CD4-positive, alpha-beta T cell (primary cell): Measurements from ENCODE around the gene PDE7B. TPM values are rescaled to one million over a fixed set of nuclear protein-coding genes. Genes with fewer than 3 reads are reported as not detected.

Experiments
- ATAC-seq: fragments of 200-7000 bp; cut with Tn5 transposase; one replicate; pipeline ENCODE4 v1.10.0; 2022; ENCODE audit warnings: mild to moderate bottlenecking; ENCODE audit not compliant: poor library complexity
- CTCF ChIA-PET: fragments of 350-600 bp; sonication (Branson Sonifier 250); formaldehyde crosslinking; loops from one replicate; lab custom pipeline; 2021; ENCODE audit warnings: antibody characterized with exemption, inconsistent platforms; lab: Charles Lee
- POLR2A ChIA-PET: fragments of 350-600 bp; sonication (Branson Sonifier 250); formaldehyde crosslinking; loops from one replicate; lab custom pipeline; 2021; ENCODE audit warnings: antibody characterized with exemption, inconsistent platforms; lab: Charles Lee
- DNase-seq, 14 experiments: peaks; one replicate each; pipeline ENCODE4 v3.0.0-alpha.2; 2013 to 2020; ENCODE audit warnings: mixed read lengths in 2 of 14
- H3K27ac ChIP-seq, 2 donors: one replicate each; pipeline versions ENCODE4 v1.5.1 to v1.7.0; 2013; ENCODE audit warnings: low read length in 2 of 2, low read depth in 1 of 2, mild to moderate bottlenecking in 1 of 2
- H3K27me3 ChIP-seq, 2 experiments: 1 replicate in 1 of 2; 2 replicates in 1 of 2; pipeline versions ENCODE4 v1.6.1 to v1.7.0; 2013; ENCODE audit warnings: low read length in 2 of 2, control low read depth in 1 of 2, mild to moderate bottlenecking in 1 of 2, moderate library complexity in 1 of 2; ENCODE audit not compliant: insufficient read depth in 2 of 2, control insufficient read depth in 1 of 2
- H3K36me3 ChIP-seq: one replicate; pipeline ENCODE4 v1.6.1; 2013; ENCODE audit warnings: low read length, control low read depth; ENCODE audit not compliant: insufficient read depth
- H3K4me1 ChIP-seq: one replicate; pipeline ENCODE4 v1.6.1; 2013; ENCODE audit warnings: low read length, control low read depth; ENCODE audit not compliant: insufficient read depth
- H3K4me3 ChIP-seq: one replicate; pipeline ENCODE4 v1.5.1; 2013; ENCODE audit warnings: mild to moderate bottlenecking, low read length, moderate library complexity
- H3K9me3 ChIP-seq, 2 experiments: 1 replicate in 1 of 2; 2 replicates in 1 of 2; pipeline versions ENCODE4 v1.6.1 to v1.7.0; 2013; ENCODE audit warnings: low read length in 2 of 2, mild to moderate bottlenecking in 2 of 2, control low read depth in 1 of 2, moderate library complexity in 1 of 2; ENCODE audit not compliant: control insufficient read depth in 1 of 2, insufficient read depth in 1 of 2
- H3K27ac Mint-ChIP-seq: one replicate; pipeline ENCODE4 v1.8.0; 2020; ENCODE audit warnings: mixed read lengths
- H3K27me3 Mint-ChIP-seq: one replicate; pipeline ENCODE4 v1.8.0; 2021; ENCODE audit warnings: mixed read lengths
- H3K36me3 Mint-ChIP-seq: one replicate; pipeline ENCODE4 v1.8.0; 2021; ENCODE audit warnings: low read depth, mixed read lengths
- H3K4me1 Mint-ChIP-seq: one replicate; pipeline ENCODE4 v1.8.0; 2021; ENCODE audit warnings: low read depth, mixed read lengths
- H3K4me3 Mint-ChIP-seq: one replicate; pipeline ENCODE4 v1.8.0; 2020; ENCODE audit warnings: mild to moderate bottlenecking, mixed read lengths
- H3K9me3 Mint-ChIP-seq: one replicate; pipeline ENCODE4 v1.8.0; 2020; ENCODE audit warnings: mixed read lengths
- intact Hi-C, 2 experiments: fragments of 100-400 bp; cut with DNase I in 1 of 2; cut with micrococcal nuclease in 1 of 2; formaldehyde crosslinking; loops; one replicate each; pipeline versions ENCODE4 v1.15.1 to v1.9.0; 2023 to 2025; cut with DNase I, micrococcal nuclease
- total RNA-seq, 174 experiments: library from RNA in 2 of 174; stranded (reverse) in 2 of 174; gene quantifications; one replicate each; pipeline ENCODE4 v1.2.3 and lab custom pipeline; 2021 to 2026
- TF ChIP-seq, protein P1 (sequence below): fragments of 200-600 bp; IDR thresholded peaks from one replicate; pipeline ENCODE4 v1.8.0; 2022; ENCODE audit warnings: antibody characterized with exemption, mild to moderate bottlenecking

Gene PDE7B
- total RNA-seq, 2 experiments from 2014 or later: 0.25 to 0.34 TPM

DNA sequence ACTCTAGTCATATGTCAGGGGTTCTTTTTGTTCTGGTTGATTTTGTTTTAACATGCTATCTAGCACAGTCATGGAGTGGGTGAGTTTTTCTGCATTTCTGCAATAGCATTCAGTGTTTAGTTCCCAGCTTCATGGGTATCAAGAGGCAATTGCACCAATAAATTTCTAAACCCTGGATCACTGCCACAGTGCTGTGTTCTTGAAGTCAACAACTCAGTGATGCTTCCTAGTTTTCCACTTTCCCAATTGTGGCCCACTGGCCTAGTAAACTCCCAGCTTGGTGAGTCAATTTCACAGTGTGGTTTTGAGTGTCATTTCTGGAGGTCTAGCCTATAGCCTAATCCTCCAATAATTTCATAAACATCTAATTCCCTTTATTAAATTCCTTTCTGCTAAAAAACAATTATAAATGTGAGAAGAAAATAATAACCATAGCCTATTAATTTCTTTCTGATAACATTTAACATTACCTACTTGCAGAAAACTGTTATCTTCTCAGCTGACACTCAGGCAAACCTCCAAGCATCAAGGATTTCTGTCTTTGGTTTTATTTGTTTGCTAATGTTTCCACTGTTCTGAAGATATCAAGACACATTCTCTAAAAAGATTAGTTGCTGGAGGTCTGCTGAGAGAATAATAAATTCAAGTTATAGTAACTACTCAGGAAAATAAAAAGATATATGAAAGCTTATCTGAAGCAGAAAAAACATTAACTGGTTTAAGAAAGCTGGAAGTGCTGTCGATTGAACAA is 89.9 kb downstream of the PDE7B start:
- H3K36me3 Mint-ChIP-seq: no peaks in the 10 kb centered on the region
- DNase-seq (no peak), ATAC-seq (no peak)
- CTCF ChIA-PET: interaction anchor here (1.2 kb wide), 1 partner anchor 10 kb away, joined by 3 read pairs; no protein-coding TSS in a partner anchor
- Histone ChIP-seq H3K36me3 (no peaks in the 10 kb centered on the region), H3K9me3 (no peaks in the 10 kb centered on the region), H3K27me3 (no peaks in the 10 kb centered on the region), H3K4me1 (no peaks in the 10 kb centered on the region), H3K27ac (no peak overlapping the region), H3K4me3 (no peak overlapping the region)
- H3K9me3 Mint-ChIP-seq: no peaks in the 10 kb centered on the region
- H3K27me3 Mint-ChIP-seq: no peaks in the 10 kb centered on the region
- no peaks in the 10 kb centered on the region for H3K4me1 Mint-ChIP-seq
- POLR2A ChIA-PET: no interaction called here
- intact Hi-C loops: no loop called here
- TF ChIP-seq, protein P1, sequence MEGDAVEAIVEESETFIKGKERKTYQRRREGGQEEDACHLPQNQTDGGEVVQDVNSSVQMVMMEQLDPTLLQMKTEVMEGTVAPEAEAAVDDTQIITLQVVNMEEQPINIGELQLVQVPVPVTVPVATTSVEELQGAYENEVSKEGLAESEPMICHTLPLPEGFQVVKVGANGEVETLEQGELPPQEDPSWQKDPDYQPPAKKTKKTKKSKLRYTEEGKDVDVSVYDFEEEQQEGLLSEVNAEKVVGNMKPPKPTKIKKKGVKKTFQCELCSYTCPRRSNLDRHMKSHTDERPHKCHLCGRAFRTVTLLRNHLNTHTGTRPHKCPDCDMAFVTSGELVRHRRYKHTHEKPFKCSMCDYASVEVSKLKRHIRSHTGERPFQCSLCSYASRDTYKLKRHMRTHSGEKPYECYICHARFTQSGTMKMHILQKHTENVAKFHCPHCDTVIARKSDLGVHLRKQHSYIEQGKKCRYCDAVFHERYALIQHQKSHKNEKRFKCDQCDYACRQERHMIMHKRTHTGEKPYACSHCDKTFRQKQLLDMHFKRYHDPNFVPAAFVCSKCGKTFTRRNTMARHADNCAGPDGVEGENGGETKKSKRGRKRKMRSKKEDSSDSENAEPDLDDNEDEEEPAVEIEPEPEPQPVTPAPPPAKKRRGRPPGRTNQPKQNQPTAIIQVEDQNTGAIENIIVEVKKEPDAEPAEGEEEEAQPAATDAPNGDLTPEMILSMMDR: no peak
- H3K27ac Mint-ChIP-seq: no peak overlapping the region
- H3K4me3 Mint-ChIP-seq: no peak overlapping the region

DNA sequence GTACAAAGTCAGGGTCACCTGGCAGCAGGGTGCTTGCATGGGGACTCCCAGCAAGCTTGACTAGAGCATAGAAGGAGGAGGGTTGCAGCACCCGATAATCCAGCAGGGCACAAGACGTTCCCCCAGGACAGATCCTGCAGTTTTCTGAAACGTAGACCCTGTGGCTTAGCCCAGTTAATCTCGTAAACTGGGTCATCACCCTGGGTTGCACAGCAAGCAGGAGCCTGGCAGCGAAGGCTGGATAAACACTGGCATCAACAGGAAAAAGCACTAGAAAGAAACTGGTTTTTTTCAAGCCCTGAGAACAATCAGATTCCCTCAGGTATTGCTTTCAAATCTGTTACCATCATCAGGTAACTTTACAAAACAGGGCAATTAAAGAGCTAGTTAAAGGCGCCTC is 92.6 kb downstream of the PDE7B start:
- Mint-ChIP-seq H3K27ac (no peak overlapping the region), H3K4me3 (no peak overlapping the region), H3K27me3 (no peaks in the 10 kb centered on the region), H3K36me3 (no peaks in the 10 kb centered on the region), H3K9me3 (no peaks in the 10 kb centered on the region), H3K4me1 (no peaks in the 10 kb centered on the region)
- intact Hi-C loops: no loop called here
- Histone ChIP-seq H3K9me3 (no peaks in the 10 kb centered on the region), H3K27me3 (no peaks in the 10 kb centered on the region), H3K4me3 (no peak overlapping the region), H3K4me1 (no peaks in the 10 kb centered on the region), H3K36me3 (no peaks in the 10 kb centered on the region), H3K27ac (no peak overlapping the region)
- CTCF ChIA-PET: interaction anchor here (0.5 kb wide), 1 partner anchor 77 kb away, joined by 3 read pairs; no protein-coding TSS in a partner anchor
- POLR2A ChIA-PET: no interaction called here
- no peak for DNase-seq
- TF ChIP-seq, protein P1: no peak
- ATAC-seq: no peak

DNA sequence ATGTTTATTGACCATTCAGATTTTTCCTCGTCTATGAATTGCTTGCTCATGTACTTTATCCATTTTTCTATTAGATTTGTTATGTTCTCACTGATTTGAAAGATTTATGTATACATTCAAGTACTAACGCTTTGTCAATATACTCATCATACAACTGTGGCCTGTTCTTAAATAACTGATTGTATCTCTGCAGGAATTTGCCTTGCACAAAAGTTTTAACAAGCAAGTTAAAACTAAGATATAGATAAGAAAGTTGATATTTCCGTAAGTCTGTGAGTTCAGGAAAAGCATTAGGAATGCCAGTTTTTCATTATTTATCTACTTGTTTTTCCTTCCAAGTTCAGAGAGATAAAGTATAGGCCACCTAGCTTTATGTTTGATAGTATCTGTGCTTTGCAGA is 95.2 kb downstream of the PDE7B start:
- H3K27me3 Mint-ChIP-seq: no peaks in the 10 kb centered on the region
- H3K36me3 Mint-ChIP-seq: no peaks in the 10 kb centered on the region
- ChIA-PET POLR2A (no interaction called here), CTCF (no interaction called here)
- Histone ChIP-seq H3K27me3 (no peaks in the 10 kb centered on the region), H3K36me3 (no peaks in the 10 kb centered on the region), H3K4me3 (no peak overlapping the region), H3K4me1 (no peaks in the 10 kb centered on the region), H3K27ac (no peak overlapping the region), H3K9me3 (no peaks in the 10 kb centered on the region)
- TF ChIP-seq, protein P1: no peak
- no peak overlapping the region for H3K4me3 Mint-ChIP-seq
- intact Hi-C loops: no loop called here
- no peak overlapping the region for H3K27ac Mint-ChIP-seq
- DNase-seq (no peak), ATAC-seq (no peak)
- H3K4me1 Mint-ChIP-seq: no peaks in the 10 kb centered on the region
- no peaks in the 10 kb centered on the region for H3K9me3 Mint-ChIP-seq
